SU-DHL-6 (cell line): Measurements from ENCODE around the gene MAL.

Source experiments
- EZH2phosphoT487 ChIP-seq: fragments of 200-600 bp; sonication (generic), shearing (Covaris generic); conservative IDR thresholded peaks from 2 replicates; pipeline ENCODE4 v1.6.1; 2018; ENCODE audit warnings: mild to moderate bottlenecking, antibody characterized with exemption, low read length, moderate library complexity, mixed read lengths
- TF ChIP-seq, protein P1 (sequence below): fragments of 200-600 bp; sonication (generic); IDR thresholded peaks from one replicate; pipeline ENCODE4 v1.5.1; 2017; ENCODE audit warnings: antibody characterized with exemption, mild to moderate bottlenecking, low read length, moderate library complexity; ENCODE audit not compliant: insufficient read depth, poor library complexity, severe bottlenecking

DNA sequence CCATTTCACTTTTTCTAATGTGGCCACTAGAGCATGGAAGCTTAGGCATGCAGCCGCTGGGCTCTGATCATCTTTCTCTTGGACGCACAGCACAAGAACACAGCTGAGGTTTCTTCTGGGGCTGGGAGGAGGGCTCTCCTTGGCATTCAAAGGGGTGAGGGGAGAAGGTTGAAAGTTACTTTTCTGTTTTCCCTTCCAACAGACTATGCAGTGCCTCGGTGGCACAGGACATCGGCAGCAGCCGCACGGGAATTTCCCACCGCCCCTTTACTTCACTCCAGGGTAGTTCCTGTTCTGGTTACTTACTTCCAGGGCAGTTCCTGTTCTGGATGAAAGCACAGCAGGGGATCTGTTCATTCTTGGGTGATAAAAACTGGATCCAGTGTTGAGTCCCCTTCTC is 18.9 kb upstream of the MAL start:
- TF ChIP-seq, protein P1, sequence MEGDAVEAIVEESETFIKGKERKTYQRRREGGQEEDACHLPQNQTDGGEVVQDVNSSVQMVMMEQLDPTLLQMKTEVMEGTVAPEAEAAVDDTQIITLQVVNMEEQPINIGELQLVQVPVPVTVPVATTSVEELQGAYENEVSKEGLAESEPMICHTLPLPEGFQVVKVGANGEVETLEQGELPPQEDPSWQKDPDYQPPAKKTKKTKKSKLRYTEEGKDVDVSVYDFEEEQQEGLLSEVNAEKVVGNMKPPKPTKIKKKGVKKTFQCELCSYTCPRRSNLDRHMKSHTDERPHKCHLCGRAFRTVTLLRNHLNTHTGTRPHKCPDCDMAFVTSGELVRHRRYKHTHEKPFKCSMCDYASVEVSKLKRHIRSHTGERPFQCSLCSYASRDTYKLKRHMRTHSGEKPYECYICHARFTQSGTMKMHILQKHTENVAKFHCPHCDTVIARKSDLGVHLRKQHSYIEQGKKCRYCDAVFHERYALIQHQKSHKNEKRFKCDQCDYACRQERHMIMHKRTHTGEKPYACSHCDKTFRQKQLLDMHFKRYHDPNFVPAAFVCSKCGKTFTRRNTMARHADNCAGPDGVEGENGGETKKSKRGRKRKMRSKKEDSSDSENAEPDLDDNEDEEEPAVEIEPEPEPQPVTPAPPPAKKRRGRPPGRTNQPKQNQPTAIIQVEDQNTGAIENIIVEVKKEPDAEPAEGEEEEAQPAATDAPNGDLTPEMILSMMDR: no peak
- TF ChIP-seq EZH2phosphoT487: no peak
